AG04449 (cell line): ENCODE data around the gene HTRA1.

Experiments
- CTCF ChIA-PET: fragments of 350-600 bp; formaldehyde crosslinking; extraction: SDS; loops from one replicate; lab custom pipeline; 2021; ENCODE audit warnings: antibody characterized with exemption; lab: Yijun Ruan, JAX
- POLR2A ChIA-PET: fragments of 400-600, 350-600 bp; formaldehyde crosslinking; extraction: SDS; loops from one replicate; lab custom pipeline; 2020; ENCODE audit warnings: antibody characterized with exemption, inconsistent platforms; lab: Yijun Ruan, JAX
- DNase-seq: peaks from one replicate; pipeline ENCODE4 v3.0.0-alpha.2; 2010; ENCODE audit warnings: low read depth, low spot score
- H3K4me3 ChIP-seq: 2 replicates; pipeline ENCODE4 v1.5.1; 2011; ENCODE audit warnings: low read depth, mild to moderate bottlenecking, control low read depth, low read length
- CTCF ChIP-seq: IDR thresholded peaks from one replicate; pipeline ENCODE4 v1.5.1; 2011; ENCODE audit warnings: mild to moderate bottlenecking, moderate library complexity, low read length, control low read depth, inconsistent platforms; ENCODE audit not compliant: insufficient read depth; ENCODE audit errors: missing control alignments

The HTRA1 gene

GRCh38 chr10:122490268-122490667 is 28.9 kb downstream of the HTRA1 start:
- TF ChIP-seq CTCF, result no peak
- CTCF ChIA-PET, result interaction anchor here (1.0 kb wide), 1 partner anchor 12 kb away, joined by 3 read pairs; no protein-coding TSS in a partner anchor

GRCh38 chr10:122490786-122491680 is 29.7 kb downstream of the HTRA1 start:
- no peak overlapping the region for H3K4me3 ChIP-seq
- POLR2A ChIA-PET, result no interaction called here
- TF ChIP-seq CTCF, result no peak
- CTCF ChIA-PET, result interaction anchor here (1.0 to 1.7 kb wide), 3 partner anchors 13 to 75 kb away, joined by 3 to 7 read pairs (median 4); no protein-coding TSS in a partner anchor
- DNase-seq, result no peak

More at GRCh38 chr10:122490268-122490667, 28.9 kb downstream of the HTRA1 start:
- POLR2A ChIA-PET, result no interaction called here
- DNase-seq, result no peak
- no peak overlapping the region for H3K4me3 ChIP-seq

- no peak for DNase-seq
- no peak for TF ChIP-seq CTCF
- POLR2A ChIA-PET, result no interaction called here
- no peak overlapping the region for H3K4me3 ChIP-seq
- CTCF ChIA-PET, result interaction anchor here (1.7 kb wide), 1 partner anchor 74 kb away, joined by 7 read pairs; no protein-coding TSS in a partner anchor
Measured at GRCh38 chr10:122492006-122492405, 30.7 kb downstream of the HTRA1 start.

- DNase-seq, result no peak
- CTCF ChIA-PET, result interaction anchor here (3.9 kb wide), 1 partner anchor 12 kb away, joined by 17 read pairs; no protein-coding TSS in a partner anchor
- POLR2A ChIA-PET, result interaction anchor here (0.9 to 3.6 kb wide), 2 partner anchors 11 to 24 kb away, joined by 6 to 22 read pairs; no protein-coding TSS in a partner anchor
- H3K4me3 ChIP-seq, result no peak overlapping the region
- TF ChIP-seq CTCF, result no peak
Measured at GRCh38 chr10:122492999-122493481, 31.7 kb downstream of the HTRA1 start.

GRCh38 chr10:122493761-122494160 is 32.4 kb downstream of the HTRA1 start:
- ChIA-PET CTCF (interaction anchor here (3.9 kb wide), 1 partner anchor 12 kb away, joined by 17 read pairs; no protein-coding TSS in a partner anchor), POLR2A (interaction anchor here (3.6 kb wide), 1 partner anchor 10 kb away, joined by 22 read pairs; no protein-coding TSS in a partner anchor)
- no peak for TF ChIP-seq CTCF
- H3K4me3 ChIP-seq, result no peak overlapping the region
- DNase-seq, result no peak
